HepG2 (cell line): ENCODE data around the gene HOXA5. TPM values are rescaled to one million over a fixed set of nuclear protein-coding genes. Genes with fewer than 3 reads are reported as not detected.

ENCODE experiments used
- HMG20B ChIP-seq: conservative IDR thresholded peaks from 2 replicates; pipeline ENCODE4 v1.6.1; 2016; ENCODE audit warnings: missing genetic modification reagents, missing compliant biosample characterization
- HOXA3 ChIP-seq: sonication (generic); formaldehyde crosslinking; IDR thresholded peaks from 2 replicates; pipeline ENCODE4 v1.5.0; 2020; ENCODE audit warnings: missing genetic modification reagents
- MYNN ChIP-seq: sonication (generic); formaldehyde crosslinking; IDR thresholded peaks from 2 replicates; pipeline ENCODE4 v1.4.0; 2020; ENCODE audit warnings: mild to moderate bottlenecking, low read depth, missing genetic modification reagents
- NFE2L2 ChIP-seq: fragments of 150-350 bp; IDR thresholded peaks from 2 replicates; pipeline ENCODE4 v1.6.1; 2014; ENCODE audit warnings: low read length
- PAWR ChIP-seq: sonication (generic); formaldehyde crosslinking; IDR thresholded peaks from 2 replicates; pipeline ENCODE4 v1.4.0; 2020; ENCODE audit warnings: missing genetic modification reagents, mild to moderate bottlenecking, borderline replicate concordance
- RFX5 ChIP-seq: IDR thresholded peaks from 2 replicates; pipeline ENCODE4 v1.6.1; 2011; ENCODE audit warnings: low read depth, low read length, improper control_type of control experiment
- SAFB2 ChIP-seq: sonication (generic); formaldehyde crosslinking; IDR thresholded peaks from 2 replicates; pipeline ENCODE4 v1.5.1; 2020; ENCODE audit warnings: missing genetic modification reagents, low read depth, mild to moderate bottlenecking, borderline replicate concordance
- SRSF4 ChIP-seq: fragments of 200-400 bp; formaldehyde crosslinking; IDR thresholded peaks from one replicate; pipeline ENCODE4 v1.6.1; 2018; ENCODE audit warnings: mild to moderate bottlenecking, low read depth, low read length, moderate library complexity; ENCODE audit not compliant: poor library complexity, severe bottlenecking
- TAF15 ChIP-seq: fragments of 200-400 bp; formaldehyde crosslinking; IDR thresholded peaks from one replicate; pipeline ENCODE4 v1.6.1; 2018; ENCODE audit warnings: mild to moderate bottlenecking, low read depth, low read length; ENCODE audit not compliant: poor library complexity, severe bottlenecking
- ZBTB1 ChIP-seq: sonication (generic); formaldehyde crosslinking; IDR thresholded peaks from 2 replicates; pipeline ENCODE4 v1.4.0; 2020; ENCODE audit warnings: missing genetic modification reagents, borderline replicate concordance
- ZNF253 ChIP-seq: sonication (generic); formaldehyde crosslinking; IDR thresholded peaks from 2 replicates; pipeline ENCODE4 v1.8.0; 2022; ENCODE audit warnings: mild to moderate bottlenecking, missing genetic modification reagents, borderline replicate concordance
- ZNF484 ChIP-seq: sonication (generic); formaldehyde crosslinking; IDR thresholded peaks from 2 replicates; pipeline ENCODE4 v1.5.1; 2020; ENCODE audit warnings: mild to moderate bottlenecking, low read depth, missing genetic modification reagents, borderline replicate concordance
- ZNF564 ChIP-seq: sonication (generic); formaldehyde crosslinking; IDR thresholded peaks from 2 replicates; pipeline ENCODE4 v1.8.1; 2023; ENCODE audit warnings: mild to moderate bottlenecking, missing genetic modification reagents
- ZNF749 ChIP-seq: sonication (generic); formaldehyde crosslinking; IDR thresholded peaks from 2 replicates; pipeline ENCODE4 v1.8.0; 2022; ENCODE audit warnings: mild to moderate bottlenecking, missing genetic modification reagents, moderate library complexity, borderline replicate concordance
- ZNF841 ChIP-seq: sonication (generic); formaldehyde crosslinking; IDR thresholded peaks from 2 replicates; pipeline ENCODE4 v1.8.1; 2023; ENCODE audit warnings: missing genetic modification reagents, borderline replicate concordance
- polyA plus RNA-seq, 8 experiments: library from polyadenylated mRNA; depleted of rRNA in 3 of 8; stranded (reverse) in 7 of 8; unstranded in 1 of 8; fragments of >200 nt; fragmentation: Illumina TruSeq in 4 of 8; extraction: Trizol in 4 of 8; gene quantifications; 2 replicates each; pipeline versions ENCODE4 v1.2.1 to v1.2.3, GENCODE V29; 2011 to 2016; ENCODE audit warnings: low read depth in 4 of 8, missing spikeins in 1 of 8, mixed read lengths in 1 of 8; ENCODE audit not compliant: insufficient read depth in 1 of 8
- total RNA-seq, 5 experiments: library from RNA; depleted of rRNA; stranded (reverse); fragments of >200 nt; fragmentation: Illumina TruSeq; extraction: Trizol; gene quantifications; 2 replicates each; pipeline ENCODE4 v1.2.3, GENCODE V29; 2016; ENCODE audit warnings: low read depth in 1 of 5
- TF ChIP-seq, protein P1 (sequence below): sonication (generic); formaldehyde crosslinking; conservative IDR thresholded peaks from 2 replicates; pipeline ENCODE4 v1.5.0; 2020; ENCODE audit warnings: missing genetic modification reagents
- TF ChIP-seq, protein P2 (sequence below): sonication (generic); formaldehyde crosslinking; IDR thresholded peaks from 2 replicates; pipeline ENCODE4 v1.4.0; 2020; ENCODE audit warnings: missing genetic modification reagents
- TF ChIP-seq, protein P3 (sequence below): sonication (generic); formaldehyde crosslinking; IDR thresholded peaks from 2 replicates; pipeline ENCODE4 v1.4.0; 2020; ENCODE audit warnings: mild to moderate bottlenecking, missing genetic modification reagents
- TF ChIP-seq, protein P4 (sequence below): sonication (generic); formaldehyde crosslinking; IDR thresholded peaks from 2 replicates; pipeline ENCODE4; 2020; ENCODE audit warnings: missing genetic modification reagents, mild to moderate bottlenecking, borderline replicate concordance
- TF ChIP-seq, protein P5 (sequence below): sonication (generic); formaldehyde crosslinking; IDR thresholded peaks from 2 replicates; pipeline ENCODE4 v1.4.0; 2020; ENCODE audit warnings: mild to moderate bottlenecking, missing genetic modification reagents

Gene HOXA5
- total and polyA plus RNA-seq, 2 of the 13 experiments (the other 11 are each of a cell fraction or from before 2014, with no cell fraction given) = 3.2 to 3.6 TPM

DNA sequence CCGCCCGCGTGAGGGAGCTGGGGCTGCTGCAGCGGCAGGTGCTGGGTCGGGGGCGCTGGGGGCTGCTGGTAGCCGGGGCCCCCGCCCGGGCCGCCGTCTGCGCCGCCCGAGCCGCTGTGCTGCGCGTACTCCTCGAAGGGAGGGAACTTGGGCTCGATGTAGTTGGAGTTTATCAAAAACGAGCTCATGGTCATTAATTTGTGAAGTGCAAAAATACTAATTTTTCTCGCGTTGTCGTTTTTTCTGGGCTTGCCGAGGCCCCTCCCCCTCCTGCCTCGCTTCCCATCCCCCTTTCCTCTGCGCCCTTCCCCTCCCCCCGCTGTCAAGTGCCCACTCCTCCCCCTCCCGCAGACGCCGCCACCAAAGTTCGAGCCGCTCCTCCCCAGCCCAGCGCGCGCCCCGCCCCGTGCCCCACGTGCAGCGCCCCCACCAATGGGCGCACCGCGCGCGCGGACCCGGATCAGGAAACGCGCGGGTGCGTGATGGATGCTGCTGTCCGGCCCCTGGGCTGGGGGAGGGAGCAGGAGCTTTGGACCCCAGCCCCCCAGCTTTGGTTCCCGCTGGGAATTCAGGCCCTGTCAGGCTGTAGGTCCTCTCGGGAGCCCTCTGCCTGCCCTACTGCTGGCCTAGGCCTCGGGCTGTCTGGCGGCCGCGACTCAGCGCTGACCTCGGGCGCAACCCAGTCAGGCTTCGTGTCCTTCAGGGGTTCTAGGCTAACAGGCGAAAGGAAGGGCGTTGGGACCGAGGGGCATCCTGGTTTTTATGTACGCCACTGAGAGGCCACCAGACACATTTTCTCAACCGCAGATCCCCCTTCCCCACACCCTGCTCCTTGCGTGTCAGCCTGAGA is 12.7 kb downstream of the HOXA5 start, which contains the start of gene HOXA4 (continued):
- TF ChIP-seq ZNF484 (CRISPR knock-in tag) (no peak), ZNF564 (no peak; the same call in 1 of the 2 replicates), MYNN (CRISPR knock-in tag) (no peak), ZNF841 (CRISPR knock-in tag) (no peak), TAF15 (no peak), RFX5 (no peak), PAWR (CRISPR knock-in tag) (no peak), ZBTB1 (no peak), HOXA3 (CRISPR knock-in tag) (peak; percentile 73), SAFB2 (CRISPR knock-in tag) (no peak), SRSF4 (no peak), HMG20B (CRISPR knock-in tag) (no peak), NFE2L2 (no peak), ZNF253 (CRISPR knock-in tag) (no peak; the same call in 1 of the 2 replicates), ZNF749 (CRISPR knock-in tag) (no peak)
- TF ChIP-seq, protein P1, sequence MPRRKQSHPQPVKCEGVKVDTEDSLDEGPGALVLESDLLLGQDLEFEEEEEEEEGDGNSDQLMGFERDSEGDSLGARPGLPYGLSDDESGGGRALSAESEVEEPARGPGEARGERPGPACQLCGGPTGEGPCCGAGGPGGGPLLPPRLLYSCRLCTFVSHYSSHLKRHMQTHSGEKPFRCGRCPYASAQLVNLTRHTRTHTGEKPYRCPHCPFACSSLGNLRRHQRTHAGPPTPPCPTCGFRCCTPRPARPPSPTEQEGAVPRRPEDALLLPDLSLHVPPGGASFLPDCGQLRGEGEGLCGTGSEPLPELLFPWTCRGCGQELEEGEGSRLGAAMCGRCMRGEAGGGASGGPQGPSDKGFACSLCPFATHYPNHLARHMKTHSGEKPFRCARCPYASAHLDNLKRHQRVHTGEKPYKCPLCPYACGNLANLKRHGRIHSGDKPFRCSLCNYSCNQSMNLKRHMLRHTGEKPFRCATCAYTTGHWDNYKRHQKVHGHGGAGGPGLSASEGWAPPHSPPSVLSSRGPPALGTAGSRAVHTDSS (CRISPR knock-in tag) = no peak
- TF ChIP-seq, protein P2, sequence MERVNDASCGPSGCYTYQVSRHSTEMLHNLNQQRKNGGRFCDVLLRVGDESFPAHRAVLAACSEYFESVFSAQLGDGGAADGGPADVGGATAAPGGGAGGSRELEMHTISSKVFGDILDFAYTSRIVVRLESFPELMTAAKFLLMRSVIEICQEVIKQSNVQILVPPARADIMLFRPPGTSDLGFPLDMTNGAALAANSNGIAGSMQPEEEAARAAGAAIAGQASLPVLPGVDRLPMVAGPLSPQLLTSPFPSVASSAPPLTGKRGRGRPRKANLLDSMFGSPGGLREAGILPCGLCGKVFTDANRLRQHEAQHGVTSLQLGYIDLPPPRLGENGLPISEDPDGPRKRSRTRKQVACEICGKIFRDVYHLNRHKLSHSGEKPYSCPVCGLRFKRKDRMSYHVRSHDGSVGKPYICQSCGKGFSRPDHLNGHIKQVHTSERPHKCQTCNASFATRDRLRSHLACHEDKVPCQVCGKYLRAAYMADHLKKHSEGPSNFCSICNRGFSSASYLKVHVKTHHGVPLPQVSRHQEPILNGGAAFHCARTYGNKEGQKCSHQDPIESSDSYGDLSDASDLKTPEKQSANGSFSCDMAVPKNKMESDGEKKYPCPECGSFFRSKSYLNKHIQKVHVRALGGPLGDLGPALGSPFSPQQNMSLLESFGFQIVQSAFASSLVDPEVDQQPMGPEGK (CRISPR knock-in tag) = peak; percentile 83
- TF ChIP-seq, protein P3, sequence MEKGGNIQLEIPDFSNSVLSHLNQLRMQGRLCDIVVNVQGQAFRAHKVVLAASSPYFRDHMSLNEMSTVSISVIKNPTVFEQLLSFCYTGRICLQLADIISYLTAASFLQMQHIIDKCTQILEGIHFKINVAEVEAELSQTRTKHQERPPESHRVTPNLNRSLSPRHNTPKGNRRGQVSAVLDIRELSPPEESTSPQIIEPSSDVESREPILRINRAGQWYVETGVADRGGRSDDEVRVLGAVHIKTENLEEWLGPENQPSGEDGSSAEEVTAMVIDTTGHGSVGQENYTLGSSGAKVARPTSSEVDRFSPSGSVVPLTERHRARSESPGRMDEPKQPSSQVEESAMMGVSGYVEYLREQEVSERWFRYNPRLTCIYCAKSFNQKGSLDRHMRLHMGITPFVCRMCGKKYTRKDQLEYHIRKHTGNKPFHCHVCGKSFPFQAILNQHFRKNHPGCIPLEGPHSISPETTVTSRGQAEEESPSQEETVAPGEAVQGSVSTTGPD = no peak
- TF ChIP-seq, protein P4, sequence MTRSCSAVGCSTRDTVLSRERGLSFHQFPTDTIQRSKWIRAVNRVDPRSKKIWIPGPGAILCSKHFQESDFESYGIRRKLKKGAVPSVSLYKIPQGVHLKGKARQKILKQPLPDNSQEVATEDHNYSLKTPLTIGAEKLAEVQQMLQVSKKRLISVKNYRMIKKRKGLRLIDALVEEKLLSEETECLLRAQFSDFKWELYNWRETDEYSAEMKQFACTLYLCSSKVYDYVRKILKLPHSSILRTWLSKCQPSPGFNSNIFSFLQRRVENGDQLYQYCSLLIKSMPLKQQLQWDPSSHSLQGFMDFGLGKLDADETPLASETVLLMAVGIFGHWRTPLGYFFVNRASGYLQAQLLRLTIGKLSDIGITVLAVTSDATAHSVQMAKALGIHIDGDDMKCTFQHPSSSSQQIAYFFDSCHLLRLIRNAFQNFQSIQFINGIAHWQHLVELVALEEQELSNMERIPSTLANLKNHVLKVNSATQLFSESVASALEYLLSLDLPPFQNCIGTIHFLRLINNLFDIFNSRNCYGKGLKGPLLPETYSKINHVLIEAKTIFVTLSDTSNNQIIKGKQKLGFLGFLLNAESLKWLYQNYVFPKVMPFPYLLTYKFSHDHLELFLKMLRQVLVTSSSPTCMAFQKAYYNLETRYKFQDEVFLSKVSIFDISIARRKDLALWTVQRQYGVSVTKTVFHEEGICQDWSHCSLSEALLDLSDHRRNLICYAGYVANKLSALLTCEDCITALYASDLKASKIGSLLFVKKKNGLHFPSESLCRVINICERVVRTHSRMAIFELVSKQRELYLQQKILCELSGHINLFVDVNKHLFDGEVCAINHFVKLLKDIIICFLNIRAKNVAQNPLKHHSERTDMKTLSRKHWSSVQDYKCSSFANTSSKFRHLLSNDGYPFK (CRISPR knock-in tag) = peak; percentile 80; the same call in 1 of the 2 replicates
- TF ChIP-seq, protein P5, sequence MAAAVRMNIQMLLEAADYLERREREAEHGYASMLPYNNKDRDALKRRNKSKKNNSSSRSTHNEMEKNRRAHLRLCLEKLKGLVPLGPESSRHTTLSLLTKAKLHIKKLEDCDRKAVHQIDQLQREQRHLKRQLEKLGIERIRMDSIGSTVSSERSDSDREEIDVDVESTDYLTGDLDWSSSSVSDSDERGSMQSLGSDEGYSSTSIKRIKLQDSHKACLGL (CRISPR knock-in tag) = peak; percentile 76; the same call in 1 of the 2 replicates
